ENCODE results near the gene ACSL3.
"Not testable (repeated sequence)": the region's sequence is repeated elsewhere in the genome, so short reads cannot be mapped to it uniquely, and the experiment has no call there.

Gene ACSL3

GRCh38 chr2:222854773-222855700 is 5.8 kb upstream of the ACSL3 start:
- no peak for DNase-seq

GRCh38 chr2:222859786-222860612 is 837 bp upstream of the ACSL3 start:
- no peak for DNase-seq

DNA sequence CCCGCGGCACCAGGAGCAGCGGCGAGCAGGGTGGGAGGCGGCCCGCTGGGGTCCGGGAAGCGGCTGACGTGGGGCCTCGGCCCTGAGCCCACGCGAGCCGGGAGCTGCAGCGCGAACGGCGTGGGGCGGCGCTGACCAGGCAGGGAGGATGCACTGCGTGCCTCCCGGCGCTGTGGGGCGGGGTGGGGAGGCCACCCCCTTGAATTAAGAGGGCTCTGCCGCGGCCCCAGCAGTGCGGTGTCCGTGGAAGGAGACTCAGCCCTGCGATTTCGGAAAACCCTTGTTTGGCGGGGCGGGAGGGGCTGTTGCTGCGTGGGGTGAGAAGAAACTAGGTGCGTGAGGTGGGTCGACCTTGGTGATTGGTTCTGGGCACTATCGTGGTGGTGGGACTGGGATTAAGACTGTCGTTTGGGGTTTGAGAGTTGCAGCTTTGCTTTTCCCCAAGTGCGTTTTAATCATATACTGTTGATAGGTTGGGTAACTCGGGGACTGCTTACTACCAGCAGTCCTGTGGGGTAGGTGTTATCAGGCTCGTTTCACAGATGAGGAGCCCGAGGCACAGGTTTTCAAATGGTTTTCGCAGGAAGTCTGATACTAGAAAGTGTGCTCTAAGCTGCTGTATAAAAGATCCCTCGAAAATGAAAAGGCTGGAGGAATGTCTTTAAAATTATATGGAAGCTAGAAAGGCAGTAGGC is 722 bp downstream of the ACSL3 start:
- peak; percentile 40 for DNase-seq

DNA sequence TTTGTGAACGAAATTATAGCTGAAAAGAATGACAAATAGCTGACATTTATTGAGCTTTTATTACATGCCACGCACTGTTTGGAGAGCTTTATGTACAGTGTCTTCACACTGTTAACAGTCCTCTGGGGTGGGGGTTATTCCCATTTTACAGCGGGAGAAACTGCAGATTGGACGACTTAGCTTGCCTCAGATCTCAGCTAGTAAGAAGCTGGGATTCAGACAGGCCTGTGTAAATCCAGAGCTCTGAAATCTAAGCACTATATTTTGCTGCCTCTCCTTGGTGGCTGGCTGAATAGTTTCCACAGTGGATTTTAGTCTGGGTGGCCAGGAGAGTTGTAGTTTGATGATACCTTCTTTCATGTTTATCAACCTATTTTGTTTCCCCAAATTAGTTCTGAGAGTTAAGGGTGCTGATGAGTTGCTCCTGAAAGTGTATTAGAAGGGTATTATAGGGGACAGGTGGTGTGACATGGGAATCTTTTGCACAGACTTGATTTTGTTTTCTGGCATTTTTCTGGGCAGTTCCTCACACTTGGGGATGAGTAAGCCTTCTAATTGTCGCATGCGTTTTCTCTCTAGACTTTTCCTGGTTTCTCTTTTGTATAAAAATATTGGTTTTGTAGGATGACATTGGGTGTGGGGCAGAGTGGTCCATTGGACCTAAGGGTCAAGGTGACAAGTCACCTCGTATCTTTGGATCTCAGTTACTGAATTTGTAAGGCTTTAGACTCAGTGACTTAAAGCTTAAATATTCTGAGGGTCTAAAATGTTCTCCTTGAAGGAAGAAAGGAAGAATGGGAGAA is 1.5 kb downstream of the ACSL3 start:
- no peak for DNase-seq

DNA sequence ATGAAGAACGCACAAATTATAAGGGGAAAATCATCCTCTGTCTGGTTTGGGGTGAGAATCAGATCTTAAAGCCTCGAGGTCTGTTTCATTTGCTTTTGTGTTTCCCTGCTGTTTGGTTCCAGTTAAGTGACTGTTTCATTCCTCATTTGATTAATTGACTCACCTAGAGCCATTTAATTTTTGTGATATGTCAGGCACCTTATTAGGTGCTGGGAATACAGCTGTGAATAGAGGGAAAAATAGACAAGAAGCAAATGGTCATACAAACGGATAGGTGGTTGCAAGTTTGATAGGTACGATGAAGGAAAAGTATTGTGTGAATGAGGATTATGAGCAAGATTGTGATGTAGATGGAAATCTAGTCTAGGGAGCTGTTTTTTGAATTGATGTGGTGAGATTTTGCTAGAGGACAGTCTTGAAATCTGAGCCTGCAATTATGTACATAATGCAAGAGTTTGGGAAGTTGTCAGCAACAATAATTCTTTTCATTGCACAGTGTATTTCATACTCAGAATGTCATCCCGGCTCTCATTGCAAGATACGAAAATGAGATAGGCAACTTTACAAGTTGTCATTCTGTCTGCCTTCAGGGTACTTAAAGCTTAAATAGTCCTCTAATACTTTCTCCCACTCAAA is 2.2 kb downstream of the ACSL3 start:
- DNase-seq, result no peak

GRCh38 chr2:222864296-222864695 is 3.5 kb downstream of the ACSL3 start:
- no peak for DNase-seq

- no peak for DNase-seq
These were observed 4.5 kb downstream of the ACSL3 start for GRCh38 chr2:222865301-222865700.

DNA sequence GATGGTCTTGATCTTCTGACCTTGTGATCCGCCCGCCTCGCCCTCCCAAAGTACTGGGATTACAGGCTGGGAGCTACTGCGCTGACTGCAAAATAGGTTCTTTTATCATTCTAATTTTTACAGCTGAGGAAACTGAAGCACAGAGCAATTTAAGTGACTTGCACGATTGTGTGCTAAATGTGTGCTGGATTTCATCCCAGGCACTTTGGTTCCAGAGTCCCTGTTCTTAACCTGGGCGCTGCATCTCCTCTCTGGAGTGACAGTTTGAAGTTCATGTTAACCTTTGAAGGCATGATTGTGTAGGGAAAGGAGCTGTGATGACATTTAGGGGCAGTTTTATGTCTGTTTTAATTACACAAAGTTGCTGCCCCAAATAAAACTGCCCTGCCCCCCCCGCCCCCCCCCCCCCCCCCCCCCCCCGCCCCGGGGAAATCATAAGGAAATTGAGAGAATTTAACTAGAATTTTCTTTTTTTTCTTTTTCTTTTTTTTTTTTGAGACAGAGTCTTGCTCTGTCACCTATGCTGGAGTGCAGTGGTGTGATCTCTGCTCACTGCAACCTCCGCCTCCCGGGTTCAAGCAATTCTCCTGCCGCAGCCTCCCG is 5.6 kb downstream of the ACSL3 start:
- DNase-seq, result no peak

DNA sequence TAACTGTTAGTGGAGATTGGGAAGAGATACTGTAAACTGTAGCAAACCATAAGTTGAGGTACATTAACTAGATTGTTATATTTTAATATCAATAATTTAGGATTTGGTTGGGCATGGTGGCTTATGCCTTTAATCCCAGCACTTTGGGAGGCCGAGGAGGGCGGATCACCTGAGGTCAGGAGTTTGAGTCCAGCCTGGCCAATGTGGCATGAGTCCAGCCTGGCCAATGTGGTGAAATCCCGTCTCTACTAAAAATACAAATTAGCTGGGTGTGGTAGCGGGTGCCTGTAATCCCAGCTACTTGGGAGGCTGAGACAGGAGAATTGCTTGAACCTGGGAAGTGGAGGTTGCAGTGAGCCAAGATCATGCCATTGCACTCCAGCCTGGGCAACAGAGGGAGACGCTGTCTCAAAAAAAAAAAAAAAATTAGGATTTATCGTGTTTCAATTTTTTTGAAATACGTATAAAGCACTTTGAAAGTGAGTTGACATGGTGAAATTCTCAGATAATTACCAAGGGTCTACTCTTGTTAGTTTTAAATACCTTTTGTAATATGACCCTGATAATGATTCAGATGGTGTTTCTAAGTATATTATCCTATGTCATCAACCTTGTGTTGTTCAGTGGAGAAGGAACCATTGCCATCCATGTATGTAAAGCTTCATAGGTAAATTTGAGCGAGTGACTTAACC is 7.9 kb downstream of the ACSL3 start:
- not testable (repeated sequence) for DNase-seq

- no peak for DNase-seq
These were observed 8.4 kb downstream of the ACSL3 start for GRCh38 chr2:222869252-222869560.

GRCh38 chr2:222871291-222871690 is 10.5 kb downstream of the ACSL3 start:
- DNase-seq, result no peak

DNA sequence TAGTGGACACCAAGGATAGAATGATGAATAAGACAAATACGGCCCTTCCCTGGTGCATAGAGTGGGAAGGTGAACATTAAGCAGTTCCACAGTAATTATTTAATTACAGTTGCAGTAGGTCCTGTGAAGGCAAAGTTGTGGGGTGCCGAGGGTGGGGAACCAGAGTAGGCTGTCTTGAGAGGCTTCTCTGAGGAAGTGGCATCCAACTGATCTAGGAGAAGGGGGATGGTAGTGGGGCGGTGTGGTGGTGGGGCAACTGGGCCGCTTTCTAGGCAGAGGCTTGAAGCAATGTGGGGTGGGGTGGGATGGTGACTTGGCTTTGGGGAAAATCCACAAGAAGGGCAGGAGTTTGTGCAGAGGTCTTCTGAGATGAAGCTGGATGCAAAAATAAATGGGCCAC is 11.7 kb downstream of the ACSL3 start:
- DNase-seq, result no peak

- no peak for DNase-seq
These were observed 14.6 kb downstream of the ACSL3 start for GRCh38 chr2:222875482-222875881.

- no peak for DNase-seq
These were observed 16.1 kb downstream of the ACSL3 start for GRCh38 chr2:222876947-222877346.

GRCh38 chr2:222877556-222878300 is 16.9 kb downstream of the ACSL3 start:
- DNase-seq, result no peak

DNA sequence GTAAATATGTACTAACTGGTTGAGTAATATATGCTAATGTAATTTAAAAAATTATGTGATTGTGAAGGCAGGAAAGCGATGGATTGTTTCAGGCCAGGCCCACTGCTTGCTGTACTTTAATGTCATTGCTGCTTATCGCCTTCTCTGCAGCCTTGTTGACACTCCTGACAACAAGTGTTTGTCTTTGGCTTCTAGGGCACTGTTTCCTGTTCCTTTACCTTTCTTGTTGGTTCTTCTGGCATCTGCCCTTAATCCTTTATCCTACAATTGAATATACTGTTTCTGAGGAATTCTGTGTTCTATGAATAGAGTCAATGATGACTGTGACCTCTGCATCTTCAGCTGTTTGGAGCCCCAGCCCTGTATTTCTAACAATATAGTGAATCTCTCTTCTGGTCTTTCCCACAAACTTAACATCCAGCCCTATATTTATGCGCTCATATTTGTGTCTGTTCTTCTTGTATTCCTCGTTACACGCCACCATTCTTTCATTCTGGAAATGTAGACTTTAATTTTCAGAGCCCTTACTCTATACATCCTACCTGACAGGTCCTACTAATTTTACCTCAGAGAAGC is 17.6 kb downstream of the ACSL3 start:
- no peak for DNase-seq

GRCh38 chr2:222878877-222879603 is 18.2 kb downstream of the ACSL3 start:
- DNase-seq, result no peak

DNA sequence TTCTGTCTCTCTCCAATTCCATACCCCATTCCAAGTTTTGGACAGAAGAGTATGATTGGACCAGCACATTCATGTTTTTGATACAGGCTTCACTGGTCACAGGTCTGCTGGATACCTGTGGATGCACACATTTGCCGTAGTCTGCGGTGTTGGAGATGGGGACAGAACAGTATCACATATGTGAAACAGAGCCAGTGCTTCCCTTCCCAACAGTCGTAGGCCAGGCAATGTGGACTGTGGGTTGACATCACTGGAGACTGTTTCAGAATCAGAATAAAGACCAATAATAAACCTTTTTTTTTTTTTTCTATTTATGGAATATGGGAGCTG is 18.7 kb downstream of the ACSL3 start:
- DNase-seq, result no peak

GRCh38 chr2:222882484-222882928 is 21.7 kb downstream of the ACSL3 start:
- no peak for DNase-seq
